Coronary artery (tissue), 2 donors: Measurements from ENCODE around the gene TTYH2.

ENCODE experiments used
- DNase-seq: peaks from one replicate; pipeline ENCODE4 v3.0.0-alpha.2; 2017; ENCODE audit warnings: low spot score
- H3K27ac ChIP-seq, 2 donors: fragments of 200-600 bp; sonication (generic); one replicate each; pipeline ENCODE4 v1.5.1; 2016 to 2019
- H3K4me3 ChIP-seq: fragments of 200-600 bp; sonication (generic); 2 replicates; pipeline ENCODE4 v1.5.1; 2016; ENCODE audit warnings: mild to moderate bottlenecking, moderate library complexity
- TF ChIP-seq, protein P1 (sequence below): fragments of 200-600 bp; sonication (generic); IDR thresholded peaks from one replicate; pipeline ENCODE4 v1.5.1; 2019; ENCODE audit warnings: antibody characterized with exemption

TTYH2 gene

DNA sequence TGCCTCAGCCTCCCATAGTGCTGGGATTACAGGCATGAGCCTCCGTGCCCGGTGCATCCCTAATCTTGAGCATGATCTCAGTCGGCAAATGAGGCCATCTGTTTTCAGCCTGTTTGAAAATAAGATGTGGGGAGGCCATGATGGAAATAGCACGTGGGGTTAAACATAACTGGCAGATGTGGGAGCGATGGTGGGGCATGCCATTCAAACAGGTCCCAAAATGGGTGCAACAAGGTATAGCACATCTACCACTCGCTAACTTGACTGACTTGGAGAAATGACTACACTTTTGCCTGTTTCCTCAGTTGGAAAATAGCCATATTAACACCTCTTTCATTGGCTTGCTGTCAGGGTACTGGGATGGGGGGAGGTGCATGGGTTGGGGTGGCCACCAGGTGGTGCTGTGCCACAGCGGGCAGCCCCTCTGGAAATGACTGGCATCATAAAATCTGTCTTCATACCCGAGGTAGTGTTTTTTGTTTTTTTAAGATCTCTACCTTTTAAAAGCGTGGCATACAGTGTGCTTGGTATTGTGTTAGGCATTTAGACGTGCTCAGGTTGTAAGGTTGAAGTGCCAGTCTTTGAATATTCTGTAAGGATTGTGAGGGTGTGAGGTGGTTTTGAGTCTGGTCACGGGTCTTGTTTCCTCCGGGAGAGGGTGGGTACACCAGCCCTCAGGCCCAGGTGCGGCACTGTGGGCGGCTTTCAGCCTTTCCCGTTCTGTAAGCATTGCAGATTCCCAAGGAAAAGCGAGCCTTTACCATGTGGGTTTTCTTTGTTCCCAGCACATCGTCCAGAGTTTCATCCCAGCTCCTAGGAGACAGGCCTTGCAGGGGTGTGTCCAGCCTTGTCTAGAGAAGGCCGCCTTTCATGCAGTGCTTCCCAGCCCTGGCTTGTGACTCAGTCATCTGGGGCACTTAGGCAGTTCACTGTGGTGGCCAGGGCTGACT is 2.9 kb upstream of the TTYH2 start:
- TF ChIP-seq, protein P1, sequence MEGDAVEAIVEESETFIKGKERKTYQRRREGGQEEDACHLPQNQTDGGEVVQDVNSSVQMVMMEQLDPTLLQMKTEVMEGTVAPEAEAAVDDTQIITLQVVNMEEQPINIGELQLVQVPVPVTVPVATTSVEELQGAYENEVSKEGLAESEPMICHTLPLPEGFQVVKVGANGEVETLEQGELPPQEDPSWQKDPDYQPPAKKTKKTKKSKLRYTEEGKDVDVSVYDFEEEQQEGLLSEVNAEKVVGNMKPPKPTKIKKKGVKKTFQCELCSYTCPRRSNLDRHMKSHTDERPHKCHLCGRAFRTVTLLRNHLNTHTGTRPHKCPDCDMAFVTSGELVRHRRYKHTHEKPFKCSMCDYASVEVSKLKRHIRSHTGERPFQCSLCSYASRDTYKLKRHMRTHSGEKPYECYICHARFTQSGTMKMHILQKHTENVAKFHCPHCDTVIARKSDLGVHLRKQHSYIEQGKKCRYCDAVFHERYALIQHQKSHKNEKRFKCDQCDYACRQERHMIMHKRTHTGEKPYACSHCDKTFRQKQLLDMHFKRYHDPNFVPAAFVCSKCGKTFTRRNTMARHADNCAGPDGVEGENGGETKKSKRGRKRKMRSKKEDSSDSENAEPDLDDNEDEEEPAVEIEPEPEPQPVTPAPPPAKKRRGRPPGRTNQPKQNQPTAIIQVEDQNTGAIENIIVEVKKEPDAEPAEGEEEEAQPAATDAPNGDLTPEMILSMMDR = peak; percentile 92
- Histone ChIP-seq H3K4me3 (no peak overlapping the region), H3K27ac (peak overlapping the region in 1 of 2 donors; percentile 13)
- no peak for DNase-seq

DNA sequence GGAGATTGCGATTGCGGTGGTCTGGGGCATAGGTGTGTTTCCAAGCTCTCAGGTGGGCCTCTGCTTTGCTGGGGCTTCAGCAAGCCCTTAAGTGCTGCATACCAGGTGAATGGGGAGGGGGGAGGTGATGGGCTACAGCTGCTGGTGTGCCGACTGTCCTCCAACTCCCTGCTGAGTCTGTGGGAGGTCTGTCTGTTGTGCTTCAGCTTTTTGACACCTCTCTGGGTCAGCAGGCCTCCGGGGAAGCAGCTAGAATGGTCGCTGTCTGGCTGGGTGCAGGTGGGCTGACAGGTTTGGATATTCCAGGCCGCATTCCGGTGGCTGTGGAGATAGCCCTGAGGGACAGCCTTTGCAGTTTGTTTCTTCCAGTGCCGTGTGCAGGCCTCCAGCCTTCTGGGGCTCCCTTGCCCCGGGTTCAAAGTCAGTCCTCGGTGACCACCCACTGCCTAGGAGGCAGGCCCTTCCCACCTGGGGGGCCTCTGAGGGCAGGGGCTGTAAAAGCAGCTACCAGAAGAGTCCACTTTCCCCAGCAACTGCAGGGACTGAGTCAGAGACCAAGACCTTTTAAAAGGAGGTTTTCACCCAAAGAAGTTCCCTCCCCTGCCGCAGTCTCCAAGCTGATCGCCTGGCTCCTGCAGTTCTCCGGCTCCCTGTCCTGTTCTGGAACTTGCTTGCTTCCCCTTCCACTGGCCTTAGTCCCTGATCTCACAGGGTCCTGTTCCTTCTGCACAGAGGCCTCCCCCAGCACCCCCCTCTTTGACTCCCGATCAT is 2.0 kb upstream of the TTYH2 start:
- H3K27ac ChIP-seq = peak overlapping the region in 1 of 2 donors; percentile 5
- H3K4me3 ChIP-seq = peak overlapping the region; percentile 78
- DNase-seq = no peak

DNA sequence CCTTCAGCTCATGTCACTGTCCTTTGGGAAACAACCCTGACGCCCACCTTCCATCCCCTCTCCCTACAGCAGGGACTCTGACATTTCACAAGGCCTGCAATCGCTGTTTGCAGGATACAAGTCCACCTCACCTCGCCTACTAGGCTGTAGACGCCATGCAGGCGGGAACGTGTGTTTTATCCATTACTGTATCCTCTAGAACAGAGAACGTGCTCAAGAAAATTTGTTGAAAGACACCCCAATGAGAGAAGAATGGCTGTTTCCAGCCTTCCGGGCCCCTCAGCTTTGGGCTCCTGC is 1.5 kb upstream of the TTYH2 start:
- TF ChIP-seq, protein P1 = no peak
- H3K27ac ChIP-seq = peak overlapping the region in 1 of 2 donors; percentile 87
- DNase-seq = no peak
- H3K4me3 ChIP-seq = peak overlapping the region; percentile 78

More for the DNA sequence above, 2.0 kb upstream of the TTYH2 start:
- TF ChIP-seq, protein P1 = no peak

DNA sequence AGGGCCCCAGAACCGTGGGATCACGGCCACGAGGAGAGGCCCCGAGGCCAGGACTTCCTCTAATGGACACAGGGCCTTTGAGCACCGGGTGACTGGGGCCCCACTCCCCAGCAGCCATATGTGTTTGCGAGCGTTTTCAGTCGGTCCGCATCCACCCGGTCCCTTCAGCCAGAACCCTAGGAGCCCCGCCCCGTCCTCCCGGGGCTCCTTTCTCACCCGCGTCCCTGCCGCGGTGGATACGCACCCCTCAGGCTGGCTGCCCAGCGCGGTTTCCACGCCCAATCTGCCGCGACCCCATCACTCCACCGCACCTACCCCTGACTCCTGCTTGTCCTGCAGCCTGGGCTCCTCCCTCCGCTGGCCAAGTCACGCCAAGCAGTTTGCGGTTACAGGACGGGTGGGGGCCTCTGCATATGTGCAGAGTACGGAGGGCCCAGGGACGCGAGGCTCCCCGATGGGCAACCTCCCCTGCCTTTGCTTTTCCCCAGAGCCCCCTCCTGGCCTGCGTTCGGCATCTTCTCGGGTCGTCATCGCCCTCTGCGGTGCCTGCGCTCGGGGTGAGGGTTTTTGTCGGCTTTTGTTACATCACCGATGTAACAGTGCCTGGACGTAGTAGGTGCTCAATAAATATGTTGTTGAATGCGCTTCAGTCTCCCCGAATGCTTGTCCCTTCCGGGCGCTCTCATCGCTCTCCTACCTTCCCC is 1.0 kb upstream of the TTYH2 start:
- peak overlapping the region; percentile 78 for H3K4me3 ChIP-seq
- DNase-seq = no peak
- TF ChIP-seq, protein P1 = no peak
- H3K27ac ChIP-seq = peak overlapping the region; percentile 78 to 87

DNA sequence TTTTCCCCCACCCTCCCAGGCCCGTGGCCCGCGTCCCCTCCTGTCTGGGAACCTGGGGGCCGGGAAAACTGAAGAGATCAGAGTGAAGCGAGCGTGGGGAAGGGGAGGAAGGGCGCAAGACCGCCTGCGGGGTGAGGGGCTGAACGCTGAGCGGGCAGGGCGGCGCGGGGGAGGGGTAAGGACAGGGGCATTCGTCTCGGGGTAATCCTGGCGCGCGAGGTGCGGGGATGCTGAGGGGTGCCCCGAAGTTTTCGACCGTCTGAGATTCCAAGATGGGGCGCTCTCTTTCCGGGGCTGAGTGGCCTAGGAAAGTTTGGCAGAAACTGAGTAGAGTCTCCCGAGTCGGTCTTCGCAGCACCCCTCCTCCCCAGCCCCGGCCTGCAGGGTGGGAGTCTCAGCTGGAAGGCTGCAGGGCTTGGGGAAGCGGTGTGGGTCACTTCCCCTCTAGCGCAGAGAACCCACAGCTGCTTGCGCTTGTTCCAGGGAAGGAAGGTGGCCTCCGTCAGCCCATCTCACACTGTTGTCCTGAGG is 555 bp downstream of the TTYH2 start:
- H3K4me3 ChIP-seq = peak overlapping the region; percentile 78
- TF ChIP-seq, protein P1 = no peak
- peak overlapping the region; percentile 62 to 87 for H3K27ac ChIP-seq
- DNase-seq = no peak

DNA sequence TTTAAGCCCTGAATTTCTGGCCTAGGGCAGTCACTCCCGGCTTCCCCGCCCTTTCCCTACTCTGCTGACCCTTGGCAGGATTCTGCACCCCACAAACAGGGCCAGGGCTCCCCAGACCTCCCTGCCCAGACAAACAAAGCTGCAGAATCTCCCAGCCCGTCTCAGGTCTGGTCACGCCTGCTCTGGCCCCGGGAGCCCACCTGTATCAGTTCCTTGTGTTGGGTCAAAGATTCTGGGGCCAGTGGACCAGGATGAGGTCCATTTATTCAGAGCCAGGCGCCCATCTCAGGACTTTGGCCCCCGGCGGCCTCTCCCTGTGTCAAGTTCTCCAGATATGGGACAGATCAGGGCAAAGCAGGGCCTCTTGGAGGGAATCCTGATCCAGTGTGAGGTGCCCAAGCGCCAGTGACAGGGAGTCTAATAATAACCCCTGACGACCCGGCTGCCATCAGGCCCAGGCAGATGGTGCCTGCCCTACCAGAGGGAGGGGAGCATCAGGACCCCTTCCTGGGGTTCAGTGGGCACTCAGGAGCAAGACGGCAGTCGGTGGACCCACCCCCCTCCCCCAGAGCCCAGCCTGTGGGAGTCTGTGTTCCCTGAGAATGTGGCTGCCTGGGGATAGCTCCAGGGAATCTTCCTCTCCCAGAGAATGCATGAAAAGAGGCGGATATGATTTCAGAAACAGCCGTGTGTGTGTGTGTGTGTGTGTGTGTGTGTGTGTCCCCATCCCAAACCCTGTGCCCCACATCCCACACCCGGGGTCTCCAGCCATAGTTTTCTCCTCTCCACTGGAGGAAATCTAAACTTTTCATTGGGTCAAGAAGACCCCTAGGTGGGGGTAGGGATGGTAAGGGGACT is 1.3 kb downstream of the TTYH2 start:
- TF ChIP-seq, protein P1 = no peak
- H3K27ac ChIP-seq = peak overlapping the region; percentile 27 to 87
- DNase-seq = no peak
- H3K4me3 ChIP-seq = peak overlapping the region; percentile 78
